PC-9 (cell line): ENCODE data around the gene CACHD1. TPM values are rescaled to one million over a fixed set of nuclear protein-coding genes. Genes with fewer than 3 reads are reported as not detected.

Experiments used
- BruUV-seq: library from RNA; stranded (reverse); fragments of 400-500 nt; replicated peaks from 2 replicates; lab custom pipeline; 2021; lab: Mats Ljungman, UMichigan
- CTCF ChIA-PET: fragments of 300-600 bp; sonication (Branson Sonifier 250); formaldehyde crosslinking; loops from one replicate; lab custom pipeline; 2022; ENCODE audit warnings: antibody characterized with exemption; lab: Charles Lee
- POLR2A ChIA-PET: fragments of 300-600 bp; sonication (Branson Sonifier 250); formaldehyde crosslinking; loops from one replicate; lab custom pipeline; 2022; ENCODE audit warnings: antibody characterized with exemption; ENCODE audit not compliant: unreplicated experiment; lab: Charles Lee
- DNase-seq, 2 experiments: peaks; one replicate each; pipeline versions ENCODE4 v3.0.0 to v3.0.0-alpha.2; 2015 to 2022; ENCODE audit warnings: mixed read lengths in 1 of 2
- H2AFZ ChIP-seq: fragments of 200-600 bp; sonication (generic); 2 replicates; pipeline ENCODE4 v1.8.1; 2017; ENCODE audit warnings: antibody characterized with exemption
- H3F3A ChIP-seq: fragments of 200-600 bp; sonication (generic); 2 replicates; pipeline ENCODE4 v1.8.1; 2017; ENCODE audit warnings: antibody characterized with exemption, mild to moderate bottlenecking, low read depth; ENCODE audit not compliant: insufficient read depth
- H3K27ac ChIP-seq: fragments of 200-600 bp; sonication (generic); 2 replicates; pipeline ENCODE4 v1.6.1; 2016; ENCODE audit warnings: mixed run types
- H3K27me3 ChIP-seq: fragments of 200-600 bp; sonication (generic); 2 replicates; pipeline ENCODE4 v1.6.1; 2016; ENCODE audit warnings: low read depth, mixed run types; ENCODE audit not compliant: insufficient read depth
- H3K36me3 ChIP-seq: fragments of 200-600 bp; sonication (generic); 2 replicates; pipeline ENCODE4 v1.6.1; 2016; ENCODE audit warnings: low read depth, mixed run types
- H3K4me1 ChIP-seq: fragments of 200-600 bp; sonication (generic); replicated peaks from 2 replicates; pipeline ENCODE4 v1.6.1; 2016; ENCODE audit warnings: mixed run types; ENCODE audit not compliant: insufficient read depth
- H3K4me2 ChIP-seq: fragments of 200-600 bp; sonication (generic); 2 replicates; pipeline ENCODE4 v1.6.1; 2017; ENCODE audit warnings: mixed run types
- H3K4me3 ChIP-seq: fragments of 200-600 bp; sonication (generic); 2 replicates; pipeline ENCODE4 v1.6.1; 2016; ENCODE audit warnings: mixed run types
- H3K79me2 ChIP-seq: fragments of 200-600 bp; sonication (generic); 2 replicates; pipeline ENCODE4 v1.6.1; 2017; ENCODE audit warnings: low read depth, mixed run types
- H3K9me2 ChIP-seq: fragments of 200-600 bp; sonication (generic); 2 replicates; pipeline ENCODE4 v1.8.1; 2017; ENCODE audit warnings: mild to moderate bottlenecking; ENCODE audit not compliant: insufficient read depth
- H3K9me3 ChIP-seq: fragments of 200-600 bp; sonication (generic); 2 replicates; pipeline ENCODE4 v1.8.1; 2016; ENCODE audit warnings: low read depth; ENCODE audit not compliant: insufficient read depth
- H4K20me1 ChIP-seq: fragments of 200-600 bp; sonication (generic); 2 replicates; pipeline ENCODE4 v1.8.1; 2017; ENCODE audit not compliant: insufficient read depth
- EZH2 ChIP-seq: fragments of 200-600 bp; sonication (generic); IDR thresholded peaks from 2 replicates; pipeline ENCODE4 v1.8.0; 2017; ENCODE audit warnings: antibody characterized with exemption, low read depth
- intact Hi-C: fragments of 100-400 bp; cut with micrococcal nuclease; formaldehyde crosslinking; loops from one replicate; pipeline ENCODE4 v1.10.0; 2022; ENCODE audit not compliant: unreplicated experiment
- total RNA-seq: library from RNA; stranded (reverse); gene quantifications from 2 replicates; pipeline ENCODE4 v1.2.3, GENCODE V29; 2021
- TF ChIP-seq, protein P1 (sequence below): fragments of 200-600 bp; sonication (generic); conservative IDR thresholded peaks from 2 replicates; pipeline ENCODE4 v1.6.1; 2017; ENCODE audit warnings: mixed run types, antibody characterized with exemption, mild to moderate bottlenecking, moderate library complexity

The CACHD1 gene
- total RNA-seq, 1 experiment from 2014 or later, result 3.1 TPM

DNA sequence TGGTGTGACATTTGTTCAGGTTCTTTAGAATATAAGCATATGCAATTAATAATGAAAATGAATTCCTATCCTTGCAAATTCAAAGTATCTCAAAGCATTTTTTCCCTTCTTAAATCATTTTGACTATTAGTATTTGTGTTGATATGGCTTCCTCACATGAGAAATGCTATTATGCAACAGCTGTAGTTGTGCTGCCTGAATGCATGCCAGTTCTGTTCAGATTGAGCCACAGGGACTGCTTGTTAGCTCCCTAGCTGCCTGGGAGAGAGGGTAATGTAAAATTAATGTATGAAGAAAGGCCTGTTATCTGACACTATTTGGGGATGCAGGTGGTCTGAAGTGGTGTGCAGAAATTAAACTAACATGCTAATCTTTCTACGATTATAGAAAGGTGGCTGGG, 45.5 kb downstream of the CACHD1 start:
- H3K79me2 ChIP-seq, result no peaks in the 10 kb centered on the region
- TF ChIP-seq, protein P1, sequence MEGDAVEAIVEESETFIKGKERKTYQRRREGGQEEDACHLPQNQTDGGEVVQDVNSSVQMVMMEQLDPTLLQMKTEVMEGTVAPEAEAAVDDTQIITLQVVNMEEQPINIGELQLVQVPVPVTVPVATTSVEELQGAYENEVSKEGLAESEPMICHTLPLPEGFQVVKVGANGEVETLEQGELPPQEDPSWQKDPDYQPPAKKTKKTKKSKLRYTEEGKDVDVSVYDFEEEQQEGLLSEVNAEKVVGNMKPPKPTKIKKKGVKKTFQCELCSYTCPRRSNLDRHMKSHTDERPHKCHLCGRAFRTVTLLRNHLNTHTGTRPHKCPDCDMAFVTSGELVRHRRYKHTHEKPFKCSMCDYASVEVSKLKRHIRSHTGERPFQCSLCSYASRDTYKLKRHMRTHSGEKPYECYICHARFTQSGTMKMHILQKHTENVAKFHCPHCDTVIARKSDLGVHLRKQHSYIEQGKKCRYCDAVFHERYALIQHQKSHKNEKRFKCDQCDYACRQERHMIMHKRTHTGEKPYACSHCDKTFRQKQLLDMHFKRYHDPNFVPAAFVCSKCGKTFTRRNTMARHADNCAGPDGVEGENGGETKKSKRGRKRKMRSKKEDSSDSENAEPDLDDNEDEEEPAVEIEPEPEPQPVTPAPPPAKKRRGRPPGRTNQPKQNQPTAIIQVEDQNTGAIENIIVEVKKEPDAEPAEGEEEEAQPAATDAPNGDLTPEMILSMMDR, result no peak
- TF ChIP-seq EZH2, result no peak
- H3F3A ChIP-seq, result no peaks in the 10 kb centered on the region
- BruUV-seq, result no TSS peak
- no peaks in the 10 kb centered on the region for H3K27me3 ChIP-seq
- no peaks in the 10 kb centered on the region for H3K4me1 ChIP-seq
- no peaks in the 10 kb centered on the region for H3K36me3 ChIP-seq
- no peak overlapping the region for H3K4me2 ChIP-seq
- no peak for DNase-seq
- CTCF ChIA-PET, result no interaction called here
- H3K9me3 ChIP-seq, result 0 out of 2 replicates have a peak, but pooled peaks cover under 1% of the 10 kb centered on the region
- H3K9me2 ChIP-seq, result no peaks in the 10 kb centered on the region
- H2AFZ ChIP-seq, result no peak overlapping the region
- H3K4me3 ChIP-seq, result no peak overlapping the region
- intact Hi-C loops, result no loop called here
- no peaks in the 10 kb centered on the region for H4K20me1 ChIP-seq
- POLR2A ChIA-PET, result interaction anchor here (0.6 kb wide), 1 partner anchor 39 kb away, joined by 3 read pairs; no protein-coding TSS in a partner anchor
- H3K27ac ChIP-seq, result no peak overlapping the region

DNA sequence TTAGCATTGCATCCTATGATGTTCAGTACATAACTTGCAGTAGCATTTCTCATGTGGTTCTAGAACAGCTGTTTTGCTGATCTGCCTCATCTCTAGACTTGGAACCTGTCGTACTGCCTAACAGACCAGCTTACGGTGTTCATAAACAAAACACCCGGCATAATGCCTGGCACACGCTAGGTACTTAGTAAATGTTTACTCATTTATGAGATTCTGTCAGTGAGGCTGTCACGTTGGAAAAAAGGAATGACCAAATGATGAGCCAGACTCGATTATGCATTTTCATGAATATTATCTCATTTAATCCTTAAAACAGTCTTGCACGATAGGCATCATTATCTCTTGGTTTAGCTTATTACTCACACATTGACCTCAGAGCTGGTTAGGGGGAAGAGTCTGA, 46.4 kb downstream of the CACHD1 start:
- Histone ChIP-seq H3K36me3 (no peaks in the 10 kb centered on the region), H3K9me3 (0 out of 2 replicates have a peak, but pooled peaks cover 4% of the 10 kb centered on the region), H4K20me1 (no peaks in the 10 kb centered on the region), H3K27me3 (no peaks in the 10 kb centered on the region), H3K27ac (no peak overlapping the region), H3F3A (no peaks in the 10 kb centered on the region), H3K4me1 (no peaks in the 10 kb centered on the region), H3K9me2 (no peaks in the 10 kb centered on the region), H3K4me3 (no peak overlapping the region), H3K79me2 (no peaks in the 10 kb centered on the region), H3K4me2 (no peak overlapping the region), H2AFZ (no peak overlapping the region)
- ChIA-PET CTCF (no interaction called here), POLR2A (interaction anchor here (0.6 kb wide), 1 partner anchor 12 kb away, joined by 7 read pairs; no protein-coding TSS in a partner anchor)
- DNase-seq, result no peak
- TF ChIP-seq, protein P1, result no peak
- no peak for TF ChIP-seq EZH2
- intact Hi-C loops, result no loop called here
- BruUV-seq, result no TSS peak

DNA sequence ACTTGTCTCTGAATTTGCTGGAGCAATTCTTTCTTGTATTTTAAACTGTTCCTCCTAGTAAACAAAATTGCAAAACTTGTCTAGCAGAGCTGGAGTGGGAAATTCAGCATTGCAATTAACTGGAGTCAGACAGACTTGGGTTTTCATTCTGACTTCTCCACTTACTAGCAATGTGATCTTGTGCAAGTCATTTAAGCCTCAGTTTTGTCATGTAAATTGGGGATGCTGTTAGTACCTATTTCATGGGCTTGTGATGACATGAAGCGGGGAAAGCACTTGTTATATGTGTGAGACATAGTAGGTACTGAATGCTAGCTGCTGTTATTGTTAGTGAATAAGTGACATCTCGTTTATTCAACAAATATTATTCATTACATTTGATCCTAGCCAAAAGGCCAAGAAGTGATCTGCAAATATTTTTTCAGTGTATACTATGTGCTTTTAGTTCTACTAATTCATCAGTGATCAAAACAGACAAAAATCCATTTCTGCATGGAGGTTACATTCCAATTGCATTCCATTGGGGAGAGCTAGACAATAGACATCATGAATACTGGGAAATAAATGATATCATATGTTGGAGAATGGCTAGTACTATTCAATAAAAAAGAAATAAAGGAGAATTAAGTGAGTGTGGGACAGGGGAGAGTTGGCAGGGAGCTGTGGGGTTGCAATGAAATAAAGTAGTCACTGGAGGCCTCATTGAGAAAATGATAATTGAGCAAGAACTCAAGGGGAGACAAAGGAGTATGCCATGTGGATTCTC, 47.1 kb downstream of the CACHD1 start:
- H2AFZ ChIP-seq, result no peak overlapping the region
- H3K4me1 ChIP-seq, result no peaks in the 10 kb centered on the region
- no peaks in the 10 kb centered on the region for H3K9me2 ChIP-seq
- no peaks in the 10 kb centered on the region for H4K20me1 ChIP-seq
- no peaks in the 10 kb centered on the region for H3K79me2 ChIP-seq
- intact Hi-C loops, result no loop called here
- H3K9me3 ChIP-seq, result 0 out of 2 replicates have a peak, but pooled peaks cover 4% of the 10 kb centered on the region
- no peaks in the 10 kb centered on the region for H3K27me3 ChIP-seq
- ChIA-PET POLR2A (no interaction called here), CTCF (no interaction called here)
- no peak for TF ChIP-seq EZH2
- TF ChIP-seq, protein P1, result no peak
- no peak overlapping the region for H3K4me3 ChIP-seq
- no TSS peak for BruUV-seq
- no peak overlapping the region for H3K4me2 ChIP-seq
- DNase-seq, result no peak
- H3K36me3 ChIP-seq, result no peaks in the 10 kb centered on the region
- H3F3A ChIP-seq, result no peaks in the 10 kb centered on the region
- H3K27ac ChIP-seq, result no peak overlapping the region
